ENCODE data around the gene ATP2B3.

Gene ATP2B3

GRCh38 chrX:153623310-153624029, 106.0 kb downstream of the ATP2B3 start:
- DNase-seq, result no peak

GRCh38 chrX:153624196-153625091, 107.0 kb downstream of the ATP2B3 start:
- DNase-seq, result no peak

GRCh38 chrX:153625271-153626024, 108.0 kb downstream of the ATP2B3 start:
- DNase-seq, result no peak

- DNase-seq, result no peak
These were observed 108.7 kb downstream of the ATP2B3 start for GRCh38 chrX:153626025-153626633.

- no peak for DNase-seq
These were observed 109.6 kb downstream of the ATP2B3 start for GRCh38 chrX:153626863-153627674.

- no peak for DNase-seq
These were observed 110.3 kb downstream of the ATP2B3 start for GRCh38 chrX:153627675-153628111.

- DNase-seq, result no peak
These were observed 110.7 kb downstream of the ATP2B3 start for GRCh38 chrX:153628129-153628528.

- no peak for DNase-seq
These were observed 111.2 kb downstream of the ATP2B3 start for GRCh38 chrX:153628665-153629064.

- no peak for DNase-seq
These were observed 113.9 kb downstream of the ATP2B3 start for GRCh38 chrX:153631346-153631745.

- no peak for DNase-seq
These were observed 114.6 kb downstream of the ATP2B3 start for GRCh38 chrX:153631907-153632594.

Measured in NCI-H748 treated with DMSO at 0.1 percent for 48 hours (cell line).